B cell (primary cell): ENCODE results near the gene PTH2. TPM values are rescaled to one million over a fixed set of nuclear protein-coding genes. Genes with fewer than 3 reads are reported as not detected.

Source experiments
- ATAC-seq: fragments of 200-7000 bp; cut with Tn5 transposase; one replicate; pipeline ENCODE4 v1.10.0; 2021; ENCODE audit warnings: low read depth, mild to moderate bottlenecking, moderate number of reproducible peaks, moderate library complexity
- CTCF ChIA-PET: fragments of 350-600 bp; sonication (Branson Sonifier 250); formaldehyde crosslinking; loops from one replicate; lab custom pipeline; 2021; ENCODE audit warnings: antibody characterized with exemption, inconsistent platforms; lab: Charles Lee
- POLR2A ChIA-PET: fragments of 350-600 bp; sonication (Branson Sonifier 250); formaldehyde crosslinking; loops from one replicate; lab custom pipeline; 2021; ENCODE audit warnings: antibody characterized with exemption; lab: Charles Lee
- DNase-seq: peaks from one replicate; pipeline ENCODE4 v3.0.0; 2013
- H2AFZ ChIP-seq: 2 replicates; pipeline ENCODE4 v1.6.1; 2012; ENCODE audit warnings: mild to moderate bottlenecking, low read depth, low read length; ENCODE audit not compliant: insufficient read depth, poor library complexity, severe bottlenecking
- H3K27ac ChIP-seq, 2 donors: 1 replicate in 1 of 2; 2 replicates in 1 of 2; pipeline ENCODE4 v1.5.1; 2012 to 2013; ENCODE audit warnings: low read length in 2 of 2, mild to moderate bottlenecking in 2 of 2, moderate library complexity in 1 of 2
- H3K27me3 ChIP-seq, 4 experiments: fragments of 200-600 bp in 1 of 4; sonication (generic) in 1 of 4; replicated peaks in 1 of 4; 1 replicate in 2 of 4; 2 replicates in 2 of 4; pipeline versions ENCODE4 v1.6.1 to v1.7.0; 2013 to 2016; ENCODE audit warnings: low read length in 3 of 4, mild to moderate bottlenecking in 2 of 4, mixed read lengths in 1 of 4, moderate library complexity in 1 of 4; ENCODE audit not compliant: insufficient read depth in 4 of 4, control insufficient read depth in 3 of 4; ENCODE audit errors: control extremely low read depth in 1 of 4
- H3K36me3 ChIP-seq, 2 experiments: replicated peaks in 1 of 2; 1 replicate in 1 of 2; 2 replicates in 1 of 2; pipeline versions ENCODE4 v1.6.1 to v1.7.1; 2013; ENCODE audit warnings: low read length in 1 of 2; ENCODE audit not compliant: insufficient read depth in 2 of 2, control insufficient read depth in 1 of 2; ENCODE audit errors: control extremely low read depth in 1 of 2, extremely low read depth in 1 of 2
- H3K4me1 ChIP-seq, 2 donors: fragments of 200-600 bp in 1 of 2; sonication (generic) in 1 of 2; 1 replicate in 1 of 2; 2 replicates in 1 of 2; pipeline versions ENCODE4 v1.5.1 to v1.6.1; 2013 to 2017; ENCODE audit warnings: low read length in 2 of 2; ENCODE audit not compliant: control insufficient read depth in 2 of 2, insufficient read depth in 2 of 2
- H3K4me2 ChIP-seq: replicated peaks from 2 replicates; pipeline ENCODE3; 2012; ENCODE audit warnings: mild to moderate bottlenecking, low read depth, low read length; ENCODE audit not compliant: poor library complexity, severe bottlenecking
- H3K4me3 ChIP-seq, 5 experiments: fragments of 200-600 bp in 1 of 5; sonication (generic) in 1 of 5; 1 replicate in 3 of 5; 2 replicates in 2 of 5; pipeline versions ENCODE4 v1.5.1 to v1.7.0; 2011 to 2016; ENCODE audit warnings: low read length in 4 of 5, mild to moderate bottlenecking in 4 of 5, low read depth in 2 of 5, control low read depth in 1 of 5, moderate library complexity in 1 of 5; ENCODE audit not compliant: insufficient read depth in 1 of 5; ENCODE audit errors: control extremely low read depth in 1 of 5, extremely low read depth in 1 of 5
- H3K79me2 ChIP-seq: fragments of 200-600 bp; sonication (generic); one replicate; pipeline ENCODE4 v1.6.0; 2016; ENCODE audit warnings: low read length; ENCODE audit not compliant: control insufficient read depth, insufficient read depth
- H3K9ac ChIP-seq: fragments of 200-600 bp; sonication (generic); 2 replicates; pipeline ENCODE4 v1.6.1; 2017; ENCODE audit warnings: mild to moderate bottlenecking, low read length, moderate library complexity
- H3K9me3 ChIP-seq, 3 donors: one replicate each; pipeline versions ENCODE4 v1.6.1 to v1.7.1; 2013; ENCODE audit warnings: low read length in 2 of 3; ENCODE audit not compliant: control insufficient read depth in 2 of 3, insufficient read depth in 1 of 3; ENCODE audit errors: control extremely low read depth in 1 of 3
- H4K20me1 ChIP-seq: 2 replicates; pipeline ENCODE4 v1.6.0; 2012; ENCODE audit warnings: mild to moderate bottlenecking, low read length; ENCODE audit not compliant: insufficient read depth, control insufficient read depth, poor library complexity, severe bottlenecking
- H3K27ac Mint-ChIP-seq: one replicate; pipeline ENCODE4 v1.8.0; 2021; ENCODE audit warnings: mixed read lengths
- H3K27me3 Mint-ChIP-seq: one replicate; pipeline ENCODE4 v1.8.0; 2021; ENCODE audit warnings: mixed read lengths
- H3K4me1 Mint-ChIP-seq: one replicate; pipeline ENCODE4 v1.8.0; 2021; ENCODE audit warnings: mixed read lengths
- H3K4me3 Mint-ChIP-seq: one replicate; pipeline ENCODE4 v1.8.0; 2021; ENCODE audit warnings: mixed read lengths
- H3K9me3 Mint-ChIP-seq: one replicate; pipeline ENCODE4 v1.8.0; 2022; ENCODE audit warnings: mixed read lengths; ENCODE audit not compliant: insufficient read depth
- CTCF ChIP-seq: fragments of 200-600 bp; IDR thresholded peaks from one replicate; pipeline ENCODE4 v1.8.0; 2022; ENCODE audit warnings: antibody characterized with exemption, mild to moderate bottlenecking
- EZH2 ChIP-seq: IDR thresholded peaks from 2 replicates; pipeline ENCODE4 v1.6.1; 2012; ENCODE audit warnings: borderline replicate concordance, low read depth, mild to moderate bottlenecking, moderate library complexity, low read length; ENCODE audit not compliant: insufficient read depth, poor library complexity, severe bottlenecking
- WGBS: methylation state at CpG from one replicate; pipeline ENCODE4 v1.1.5; 2013; ENCODE audit warnings: missing lambda C conversion rate; ENCODE audit not compliant: insufficient coverage; 5-methylcytosine and 5-hydroxymethylcytosine counted together
- intact Hi-C: fragments of 100-400 bp; cut with micrococcal nuclease; formaldehyde crosslinking; loops from one replicate; pipeline ENCODE4 v1.10.0; 2022
- polyA plus RNA-seq: library from polyadenylated mRNA; depleted of rRNA; stranded (reverse); fragments of >200 nt; gene quantifications from 2 replicates; pipeline ENCODE4 v1.2.3, GENCODE V29; 2012
- total RNA-seq, 2 donors: library from RNA; stranded (reverse); fragments of 120-200 nt in 1 of 2; gene quantifications; 1 replicate in 1 of 2; 2 replicates in 1 of 2; pipeline versions ENCODE4 v1.2.3 to v1.2.4, GENCODE V29; 2013 to 2022

PTH2 gene
- total and polyA plus RNA-seq, 2 donors (not counting 1 experiment from before 2014, with no cell fraction given): not detected

- Histone ChIP-seq H3K4me1 (no peaks in the 10 kb centered on the region), H3K27ac (no peak overlapping the region), H3K4me2 (no peak overlapping the region), H2AFZ (no peak overlapping the region), H4K20me1 (no peaks in the 10 kb centered on the region), H3K9ac (no peak overlapping the region), H3K9me3 (peaks cover 5 to 11% (median 8%) of the 10 kb centered on the region in 3 donors), H3K4me3 (no peak overlapping the region), H3K27me3 (no peaks in the 10 kb centered on the region), H3K36me3 (no peaks in the 10 kb centered on the region), H3K79me2 (no peaks in the 10 kb centered on the region)
- DNase-seq (no peak), ATAC-seq (no peak)
- H3K27me3 Mint-ChIP-seq: no peaks in the 10 kb centered on the region
- intact Hi-C loops: no loop called here
- no peak for TF ChIP-seq EZH2
- no peak for TF ChIP-seq CTCF
- ChIA-PET CTCF (interaction anchor here (0.6 to 1.8 kb wide), 3 partner anchors 8 to 10 kb away, joined by 3 to 6 read pairs (median 3); no protein-coding TSS in a partner anchor), POLR2A (no interaction called here)
- no CpG with 5 or more reads among the region's 3 CpGs for WGBS
- H3K4me3 Mint-ChIP-seq: no peak overlapping the region
- H3K27ac Mint-ChIP-seq: no peak overlapping the region
- H3K9me3 Mint-ChIP-seq: peaks cover 3% of the 10 kb centered on the region
- no peaks in the 10 kb centered on the region for H3K4me1 Mint-ChIP-seq
Measured at GRCh38 chr19:49380391-49380790, 42.9 kb downstream of the PTH2 start.

- WGBS: no CpG with 5 or more reads among the region's 3 CpGs
- Histone ChIP-seq H3K79me2 (no peaks in the 10 kb centered on the region), H3K4me2 (no peak overlapping the region), H2AFZ (no peak overlapping the region), H3K27me3 (no peaks in the 10 kb centered on the region), H3K27ac (no peak overlapping the region), H4K20me1 (no peaks in the 10 kb centered on the region), H3K4me1 (no peaks in the 10 kb centered on the region), H3K4me3 (no peak overlapping the region), H3K9me3 (peaks cover 4 to 11% (median 8%) of the 10 kb centered on the region in 3 donors), H3K36me3 (no peaks in the 10 kb centered on the region), H3K9ac (no peak overlapping the region)
- no peaks in the 10 kb centered on the region for H3K27me3 Mint-ChIP-seq
- no peak for TF ChIP-seq CTCF
- no peak for TF ChIP-seq EZH2
- no peak overlapping the region for H3K4me3 Mint-ChIP-seq
- no peaks in the 10 kb centered on the region for H3K4me1 Mint-ChIP-seq
- H3K9me3 Mint-ChIP-seq: peaks cover 3% of the 10 kb centered on the region
- ChIA-PET CTCF (interaction anchor here (0.7 to 1.7 kb wide), 3 partner anchors 18 to 72 kb away, joined by 3 to 4 read pairs (median 3); partner anchors contain the start of gene CD37), POLR2A (no interaction called here)
- intact Hi-C loops: no loop called here
- no peak overlapping the region for H3K27ac Mint-ChIP-seq
- DNase-seq (no peak), ATAC-seq (no peak)
Measured at GRCh38 chr19:49378512-49378911, 44.7 kb downstream of the PTH2 start.
